Activated T-cell treated with anti-CD3 and anti-CD28 coated beads, Interleukin-2, amount 50 U/mL, for 48 hours (primary cell): Measurements from ENCODE around the gene GRIK4.

ENCODE experiments used
- DNase-seq, 2 experiments: peaks; one replicate each; pipeline ENCODE4 v3.0.0-alpha.2; 2020

Gene GRIK4

GRCh38 chr11:120818097-120818496 lies 306.5 kb downstream of the GRIK4 start:
- DNase-seq, result no peak

GRCh38 chr11:120819003-120819402 lies 307.5 kb downstream of the GRIK4 start:
- DNase-seq, result no peak

GRCh38 chr11:120819437-120820365 lies 308.2 kb downstream of the GRIK4 start:
- DNase-seq, result no peak

GRCh38 chr11:120823159-120823558 lies 311.6 kb downstream of the GRIK4 start:
- no peak for DNase-seq

- DNase-seq, result no peak
These were observed 312.7 kb downstream of the GRIK4 start for GRCh38 chr11:120824242-120824641.

GRCh38 chr11:120827198-120827597 lies 315.6 kb downstream of the GRIK4 start:
- DNase-seq, result no peak

GRCh38 chr11:120827820-120828219 lies 316.3 kb downstream of the GRIK4 start:
- DNase-seq, result no peak

- DNase-seq, result no peak
These were observed 317.3 kb downstream of the GRIK4 start for GRCh38 chr11:120828847-120829246.

- no peak for DNase-seq
These were observed 318.6 kb downstream of the GRIK4 start for GRCh38 chr11:120830085-120830620.

GRCh38 chr11:120832481-120833238 lies 321.1 kb downstream of the GRIK4 start:
- no peak for DNase-seq

- no peak for DNase-seq
These were observed 323.2 kb downstream of the GRIK4 start for GRCh38 chr11:120834686-120835210.

GRCh38 chr11:120835601-120836228 lies 324.2 kb downstream of the GRIK4 start:
- DNase-seq, result peak; percentile 51 to 62

GRCh38 chr11:120837696-120838095 lies 326.1 kb downstream of the GRIK4 start:
- DNase-seq, result no peak

- no peak for DNase-seq
These were observed 327.7 kb downstream of the GRIK4 start for GRCh38 chr11:120839201-120839600.

- DNase-seq, result no peak
These were observed 328.4 kb downstream of the GRIK4 start for GRCh38 chr11:120839846-120840402.

GRCh38 chr11:120840661-120841060 lies 329.1 kb downstream of the GRIK4 start:
- DNase-seq, result no peak

- DNase-seq, result no peak
These were observed 329.5 kb downstream of the GRIK4 start for GRCh38 chr11:120841074-120841473.

GRCh38 chr11:120842195-120842594 lies 330.6 kb downstream of the GRIK4 start:
- DNase-seq, result no peak

- no peak for DNase-seq
These were observed 341.9 kb downstream of the GRIK4 start for GRCh38 chr11:120853435-120853834.

- DNase-seq, result no peak
These were observed 343.4 kb downstream of the GRIK4 start for GRCh38 chr11:120854988-120855387.

- DNase-seq, result no peak
These were observed 346.0 kb downstream of the GRIK4 start for GRCh38 chr11:120857508-120857907.

- no peak for DNase-seq
These were observed 347.2 kb downstream of the GRIK4 start for GRCh38 chr11:120858740-120859139.
